Fibroblast of the aortic adventitia (primary cell): ENCODE results near the gene GSKIP. TPM values are rescaled to one million over a fixed set of nuclear protein-coding genes. Genes with fewer than 3 reads are reported as not detected.

ENCODE experiments used
- DNase-seq: peaks from one replicate; pipeline ENCODE4 v3.0.0-alpha.2; 2010; ENCODE audit warnings: low read depth
- H3K4me3 ChIP-seq: 2 replicates; pipeline ENCODE4 v1.5.1; 2011; ENCODE audit warnings: low read depth, mild to moderate bottlenecking, control low read depth, low read length, moderate library complexity
- CTCF ChIP-seq: IDR thresholded peaks from 2 replicates; pipeline ENCODE4 v1.5.1; 2011; ENCODE audit warnings: mild to moderate bottlenecking, low read length, control low read depth, inconsistent platforms; ENCODE audit not compliant: insufficient read depth
- small RNA-seq: library from RNA; depleted of rRNA; stranded (forward); fragments of <200 nt; gene quantifications from one replicate; pipeline ENCODE3, GENCODE V24; 2012
- total RNA-seq: library from RNA; depleted of rRNA; stranded (reverse); fragments of >200 nt; gene quantifications from 2 replicates; pipeline ENCODE4 v1.2.3, GENCODE V29; 2012; ENCODE audit warnings: low replicate concordance

The GSKIP gene
- total RNA-seq, 1 donor = 33.9 TPM

DNA sequence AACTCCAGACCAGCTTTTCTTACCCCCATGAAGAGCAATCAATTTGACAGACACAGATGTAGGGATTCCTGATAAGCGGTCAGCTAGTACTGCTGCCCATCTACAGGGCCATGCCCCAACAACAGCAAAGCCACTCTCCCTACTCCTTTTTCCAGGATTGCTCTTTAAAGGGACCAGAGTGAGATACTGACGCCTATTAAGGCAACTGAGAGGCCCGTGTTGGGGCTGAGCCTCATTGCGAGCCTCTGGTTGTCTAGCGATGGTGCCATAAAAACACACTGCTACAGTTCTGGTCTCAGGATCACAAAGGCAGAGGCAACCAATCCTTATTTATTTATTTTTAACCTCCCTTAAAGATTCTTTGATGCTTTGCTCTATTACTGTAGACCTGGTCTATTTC, 59.7 kb downstream of the GSKIP start:
- TF ChIP-seq CTCF = no peak
- no peak overlapping the region for H3K4me3 ChIP-seq
- DNase-seq = no peak

GRCh38 chr14:96423446-96424108, 60.3 kb downstream of the GSKIP start:
- peak overlapping the region; percentile 45 for H3K4me3 ChIP-seq
- DNase-seq = no peak
- no peak for TF ChIP-seq CTCF

GRCh38 chr14:96424109-96424989, 61.0 kb downstream of the GSKIP start:
- TF ChIP-seq CTCF = peak; percentile 68
- peak overlapping the region; percentile 45 for H3K4me3 ChIP-seq
- DNase-seq = peak; percentile 85

DNA sequence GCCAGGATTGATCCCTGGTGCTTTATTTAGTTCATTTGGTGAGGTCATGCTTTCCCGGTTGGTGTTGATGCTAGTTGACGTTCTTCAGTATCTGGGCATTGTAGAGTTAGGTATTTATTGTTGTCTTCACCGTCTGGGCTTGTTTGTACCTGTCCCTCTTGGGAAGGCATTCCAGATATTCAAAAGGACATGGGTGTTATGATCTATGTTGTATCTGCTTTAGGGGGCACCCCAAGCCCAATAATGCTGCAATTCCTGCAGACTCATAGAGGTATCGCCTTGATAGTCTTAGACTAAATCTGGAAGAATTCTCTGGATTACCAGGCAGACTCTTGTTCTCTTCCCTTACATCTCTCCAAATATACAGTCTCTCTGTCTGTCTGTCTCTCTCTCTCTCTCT, 70.7 kb downstream of the GSKIP start:
- no peak for DNase-seq
- no peak overlapping the region for H3K4me3 ChIP-seq
- no peak for TF ChIP-seq CTCF

Small RNAs within 50 kb of the gene (small RNA-seq; reads per million reads assigned to genes)
- 0.64 reads per million, percentile 6 among the genes with 10 or more reads in this experiment for gene RNU2-33P

Other genes starting within 250 kb of the GSKIP start
- 7.4 and 23.1 TPM in 2 replicates for gene BDKRB2, start 158.7 kb upstream of the GSKIP start, total RNA-seq
- gene BDKRB1, start 107.3 kb upstream of the GSKIP start, total RNA-seq = 6.9 TPM in 1 of 2 replicates, not detected in the other
- 15.9 and 28.7 TPM in 2 replicates for gene ATG2B, start 185 bp upstream of the GSKIP start, total RNA-seq
- 0.27 and 0.33 TPM in 2 replicates for gene AK7, start 28.6 kb downstream of the GSKIP start, total RNA-seq
- gene PAPOLA, start 138.9 kb downstream of the GSKIP start, total RNA-seq = 85.1 and 124 TPM in 2 replicates